ENCODE results near the gene RHOT1.

DNA sequence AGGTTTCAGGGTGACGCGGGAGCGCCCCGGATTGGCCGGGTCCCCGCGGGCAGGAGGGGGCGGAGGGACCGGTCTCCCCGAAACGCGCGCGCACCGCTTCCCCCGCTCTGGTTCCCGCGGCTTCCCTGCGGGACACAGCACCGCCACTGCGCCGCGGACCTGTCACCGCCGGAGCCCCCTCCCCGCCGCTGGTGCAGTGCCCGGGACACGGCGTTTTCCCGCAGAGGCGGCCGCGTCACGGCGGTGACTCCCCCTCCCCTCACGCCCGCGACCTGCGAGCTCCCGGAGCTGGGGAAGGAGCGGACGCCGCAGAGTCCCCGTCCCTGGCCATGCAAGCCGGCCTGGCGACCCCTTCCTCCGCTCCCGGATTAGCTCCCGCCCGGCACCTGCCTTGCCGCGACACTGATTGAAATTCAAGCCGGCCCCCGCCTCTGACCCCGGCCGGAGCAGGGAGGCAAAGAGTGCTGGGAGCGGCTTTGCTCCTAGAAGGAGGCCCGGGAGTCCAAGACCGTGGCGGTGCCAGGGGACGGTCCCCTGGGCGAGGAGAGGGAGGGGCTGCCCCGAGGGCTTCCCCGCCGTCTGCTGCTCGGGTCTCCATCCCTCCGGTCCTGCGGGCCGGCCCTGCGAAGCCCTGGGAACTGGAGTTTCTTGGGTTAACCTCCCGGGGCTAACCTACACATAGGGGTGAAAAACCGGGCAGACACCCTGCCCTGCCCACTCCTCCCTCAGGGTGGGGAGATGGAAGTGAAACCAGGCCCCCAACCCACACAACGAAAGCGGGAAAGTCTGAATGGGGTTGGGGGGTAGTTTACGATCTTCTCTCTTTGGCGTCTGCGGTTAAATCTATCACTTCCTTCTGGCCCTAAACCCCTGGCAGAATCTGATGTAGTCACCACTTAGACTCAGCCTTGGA lies 124.3 kb downstream of the RHOT1 start:
- TF ChIP-seq NFRKB (IDR thresholded peaks at IDR 0.05) (no peak), HDGF (IDR thresholded peaks at IDR 0.05; ENCODE audit: borderline replicate concordance) (no peak)
